Measurements from ENCODE around the gene PROSER3. TPM values are rescaled to one million over a fixed set of nuclear protein-coding genes. Genes with fewer than 3 reads are reported as not detected.

Gene PROSER3
- polyA plus RNA-seq, 1 donor from 2014 or later: 1.2 TPM

- Histone ChIP-seq H3K9me3 (ENCODE audit: low read length) (no peaks in the 10 kb centered on the region), H3K79me2 (replicated peaks; ENCODE audit: insufficient read depth, low read length) (no peaks in the 10 kb centered on the region), H3K4me2 (ENCODE audit: low read length) (no peak overlapping the region), H2AFZ (ENCODE audit: low read depth, low read length) (no peak overlapping the region), H4K20me1 (ENCODE audit: insufficient read depth) (no peaks in the 10 kb centered on the region), H3K27me3 (ENCODE audit: insufficient read depth, low read depth, low read length) (no peaks in the 10 kb centered on the region), H3K4me3 (ENCODE audit: low read length) (no peak overlapping the region), H3K9ac (ENCODE audit: low read length) (no peak overlapping the region), H3K36me3 (ENCODE audit: insufficient read depth, low read length) (no peaks in the 10 kb centered on the region), H3K9me2 (ENCODE audit: insufficient read depth, low read length) (no peaks in the 10 kb centered on the region), H3K27ac (ENCODE audit: low read length) (no peak overlapping the region), H3F3A (ENCODE audit: insufficient read depth, low read length, poor library complexity, severe bottlenecking) (no peaks in the 10 kb centered on the region)
- TF ChIP-seq SMC3 (conservative IDR thresholded peaks at IDR 0.05; ENCODE audit: poor library complexity): no peak
- no peak for TF ChIP-seq CTCF (IDR thresholded peaks at IDR 0.05; ENCODE audit: poor library complexity, severe bottlenecking)
- TF ChIP-seq MXI1 (conservative IDR thresholded peaks at IDR 0.05; ENCODE audit: poor library complexity, severe bottlenecking): no peak
- no peak for TF ChIP-seq EP300 (conservative IDR thresholded peaks at IDR 0.05; ENCODE audit: poor library complexity, severe bottlenecking)
- no peak for TF ChIP-seq REST (IDR thresholded peaks at IDR 0.05; ENCODE audit: borderline replicate concordance)
- TF ChIP-seq EZH2 (IDR thresholded peaks at IDR 0.05; ENCODE audit: borderline replicate concordance, insufficient read depth, low read length, poor library complexity, severe bottlenecking): no peak
- no peak for TF ChIP-seq RAD21 (conservative IDR thresholded peaks at IDR 0.05)
- TF ChIP-seq POLR2AphosphoS5 (IDR thresholded peaks at IDR 0.05): no peak
- no peak for TF ChIP-seq TAF1 (IDR thresholded peaks at IDR 0.05; ENCODE audit: low read depth)
Observed at GRCh38 chr19:35805526-35806102, 47.6 kb downstream of the PROSER3 start.

GRCh38 chr19:35806597-35806996, 48.6 kb downstream of the PROSER3 start:
- H3K9me2 ChIP-seq (ENCODE audit: insufficient read depth, low read length): no peaks in the 10 kb centered on the region
- no peak overlapping the region for H2AFZ ChIP-seq (ENCODE audit: low read depth, low read length)
- H3K9me3 ChIP-seq (ENCODE audit: low read length): no peaks in the 10 kb centered on the region
- H3K4me2 ChIP-seq (ENCODE audit: low read length): no peak overlapping the region
- no peaks in the 10 kb centered on the region for H4K20me1 ChIP-seq (ENCODE audit: insufficient read depth)
- H3K27ac ChIP-seq (ENCODE audit: low read length): no peak overlapping the region
- no peaks in the 10 kb centered on the region for H3F3A ChIP-seq (ENCODE audit: insufficient read depth, low read length, poor library complexity, severe bottlenecking)
- H3K36me3 ChIP-seq (ENCODE audit: insufficient read depth, low read length): no peaks in the 10 kb centered on the region
- TF ChIP-seq CTCF (IDR thresholded peaks at IDR 0.05; ENCODE audit: poor library complexity, severe bottlenecking): no peak
- no peak for TF ChIP-seq RAD21 (conservative IDR thresholded peaks at IDR 0.05)
- no peak for TF ChIP-seq SMC3 (conservative IDR thresholded peaks at IDR 0.05; ENCODE audit: poor library complexity)
- no peak for TF ChIP-seq MXI1 (conservative IDR thresholded peaks at IDR 0.05; ENCODE audit: poor library complexity, severe bottlenecking)
- TF ChIP-seq TAF1 (IDR thresholded peaks at IDR 0.05; ENCODE audit: low read depth): no peak
- TF ChIP-seq EZH2 (IDR thresholded peaks at IDR 0.05; ENCODE audit: borderline replicate concordance, insufficient read depth, low read length, poor library complexity, severe bottlenecking): no peak
- TF ChIP-seq POLR2AphosphoS5 (IDR thresholded peaks at IDR 0.05): no peak
- no peak for TF ChIP-seq EP300 (conservative IDR thresholded peaks at IDR 0.05; ENCODE audit: poor library complexity, severe bottlenecking)
- TF ChIP-seq REST (IDR thresholded peaks at IDR 0.05; ENCODE audit: borderline replicate concordance): no peak
- H3K27me3 ChIP-seq (ENCODE audit: insufficient read depth, low read depth, low read length): no peaks in the 10 kb centered on the region
- no peak overlapping the region for H3K4me3 ChIP-seq (ENCODE audit: low read length)
- no peaks in the 10 kb centered on the region for H3K79me2 ChIP-seq (replicated peaks; ENCODE audit: insufficient read depth, low read length)
- no peak overlapping the region for H3K9ac ChIP-seq (ENCODE audit: low read length)
